Sigmoid colon (tissue), 7 donors: ENCODE data around the gene PRKCA. TPM values are rescaled to one million over a fixed set of nuclear protein-coding genes. Genes with fewer than 3 reads are reported as not detected.

Source experiments
- DNase-seq: peaks from one replicate; pipeline ENCODE4 v3.0.0-alpha.2; 2019
- H3K27ac ChIP-seq, 4 donors: fragments of 200-600 bp; sonication (generic); one replicate each; pipeline ENCODE4 v1.5.1; 2016 to 2019; ENCODE audit warnings: mild to moderate bottlenecking in 1 of 4
- H3K27me3 ChIP-seq, 3 donors: fragments of 200-600 bp; sonication (generic); one replicate each; pipeline ENCODE4 v1.5.1; 2019; ENCODE audit warnings: mild to moderate bottlenecking in 1 of 3
- H3K36me3 ChIP-seq, 4 donors: fragments of 200-600 bp; sonication (generic); one replicate each; pipeline ENCODE4 v1.5.1; 2016 to 2019
- H3K4me1 ChIP-seq, 4 donors: fragments of 200-600 bp; sonication (generic); one replicate each; pipeline ENCODE4 v1.5.1; 2017 to 2019
- H3K4me3 ChIP-seq, 4 donors: fragments of 200-600 bp; sonication (generic); one replicate each; pipeline ENCODE4 v1.5.1; 2017 to 2019; ENCODE audit warnings: mild to moderate bottlenecking in 2 of 4, moderate library complexity in 1 of 4
- H3K9me3 ChIP-seq, 4 donors: fragments of 200-600 bp in 3 of 4; sonication (generic) in 3 of 4; one replicate each; pipeline versions ENCODE4 v1.5.1 to v1.6.1; 2013 to 2019
- EP300 ChIP-seq, 4 donors: sonication (generic); formaldehyde crosslinking; IDR thresholded peaks; one replicate each; pipeline ENCODE4 v1.6.1; 2017; ENCODE audit warnings: antibody characterized with exemption in 4 of 4
- POLR2A ChIP-seq, 2 donors: fragments of 450-650 bp; IDR thresholded peaks; one replicate each; pipeline ENCODE4 v1.6.1; 2016; ENCODE audit warnings: antibody characterized with exemption in 2 of 2, mild to moderate bottlenecking in 2 of 2, moderate library complexity in 2 of 2
- POLR2AphosphoS5 ChIP-seq, 4 donors: sonication (generic); formaldehyde crosslinking; IDR thresholded peaks; one replicate each; pipeline ENCODE4 v1.6.1; 2017; ENCODE audit warnings: antibody characterized with exemption in 4 of 4
- WGBS, 2 donors: extraction: QIAGEN DNeasy Blood & Tissue Kit; methylation state at CpG; one replicate each; pipeline ENCODE4 v1.1.7; 2013; 5-methylcytosine and 5-hydroxymethylcytosine counted together
- intact Hi-C: fragments of 100-400 bp; cut with DNase I; formaldehyde crosslinking; loops from one replicate; pipeline ENCODE4 v1.15.1; 2023
- polyA plus RNA-seq, 3 donors: library from polyadenylated mRNA; stranded (reverse); fragments of 200-250 nt; gene quantifications; one replicate each; pipeline ENCODE4 v1.2.3, GENCODE V29; 2013
- total RNA-seq, 4 donors: library from RNA; depleted of rRNA; stranded (reverse); fragments of >200 nt; gene quantifications; one replicate each; pipeline ENCODE4 v1.1.0, GENCODE V29; 2016
- TF ChIP-seq, protein P1 (sequence below), 4 experiments: fragments of 450-650 bp in 3 of 4; fragments of 200-600 bp in 1 of 4; IDR thresholded peaks; one replicate each; pipeline ENCODE4 v1.5.1; 2016 to 2019; ENCODE audit warnings: antibody characterized with exemption in 4 of 4, mild to moderate bottlenecking in 3 of 4, moderate library complexity in 2 of 4
- donor health status: healthy with polysubstance abuse.
- donor health status: Bipolar disorder and iron deficiency.
- donor health status: healthy.

The PRKCA gene
- total and polyA plus RNA-seq, 7 donors: 6.6 to 58.4 (median 42.6) TPM

DNA sequence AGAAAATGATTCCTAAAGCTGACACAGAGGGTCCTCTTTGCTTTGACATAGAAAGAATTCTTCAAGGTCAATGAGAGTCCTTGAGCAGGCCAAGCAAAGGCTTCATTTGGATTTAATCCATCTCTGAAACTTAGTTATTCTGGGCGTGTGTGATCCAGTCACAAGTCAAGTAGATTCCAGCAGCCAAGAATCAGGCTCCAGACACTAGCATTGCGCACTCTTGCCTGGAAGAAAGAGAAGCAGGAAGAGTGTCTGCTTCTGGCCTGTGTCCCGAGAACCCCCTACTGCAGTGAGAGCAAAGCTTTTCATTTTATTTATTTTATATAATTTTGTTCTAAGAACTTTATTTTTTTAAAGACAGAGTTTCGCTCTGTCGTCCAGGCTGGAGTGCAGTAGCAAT is 444.3 kb downstream of the PRKCA start:
- H3K36me3 ChIP-seq: peaks cover 7 to 76% (median 14%) of the 10 kb centered on the region in 4 donors
- intact Hi-C loops: no loop called here
- no peak overlapping the region for H3K4me3 ChIP-seq
- WGBS, 2 donors: 88 to 92% methylated on average over 5 of the region's 5 CpGs
- H3K4me1 ChIP-seq: no peaks in the 10 kb centered on the region
- no peak for DNase-seq
- H3K9me3 ChIP-seq: no peaks in the 10 kb centered on the region
- H3K27ac ChIP-seq: no peak overlapping the region
- TF ChIP-seq, protein P1, sequence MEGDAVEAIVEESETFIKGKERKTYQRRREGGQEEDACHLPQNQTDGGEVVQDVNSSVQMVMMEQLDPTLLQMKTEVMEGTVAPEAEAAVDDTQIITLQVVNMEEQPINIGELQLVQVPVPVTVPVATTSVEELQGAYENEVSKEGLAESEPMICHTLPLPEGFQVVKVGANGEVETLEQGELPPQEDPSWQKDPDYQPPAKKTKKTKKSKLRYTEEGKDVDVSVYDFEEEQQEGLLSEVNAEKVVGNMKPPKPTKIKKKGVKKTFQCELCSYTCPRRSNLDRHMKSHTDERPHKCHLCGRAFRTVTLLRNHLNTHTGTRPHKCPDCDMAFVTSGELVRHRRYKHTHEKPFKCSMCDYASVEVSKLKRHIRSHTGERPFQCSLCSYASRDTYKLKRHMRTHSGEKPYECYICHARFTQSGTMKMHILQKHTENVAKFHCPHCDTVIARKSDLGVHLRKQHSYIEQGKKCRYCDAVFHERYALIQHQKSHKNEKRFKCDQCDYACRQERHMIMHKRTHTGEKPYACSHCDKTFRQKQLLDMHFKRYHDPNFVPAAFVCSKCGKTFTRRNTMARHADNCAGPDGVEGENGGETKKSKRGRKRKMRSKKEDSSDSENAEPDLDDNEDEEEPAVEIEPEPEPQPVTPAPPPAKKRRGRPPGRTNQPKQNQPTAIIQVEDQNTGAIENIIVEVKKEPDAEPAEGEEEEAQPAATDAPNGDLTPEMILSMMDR (IDR thresholded peaks at IDR 0.05): no peak
- TF ChIP-seq POLR2A (IDR thresholded peaks at IDR 0.05) (no peak), POLR2AphosphoS5 (IDR thresholded peaks at IDR 0.05) (no peak), EP300 (IDR thresholded peaks at IDR 0.05) (no peak)
- no peaks in the 10 kb centered on the region for H3K27me3 ChIP-seq

DNA sequence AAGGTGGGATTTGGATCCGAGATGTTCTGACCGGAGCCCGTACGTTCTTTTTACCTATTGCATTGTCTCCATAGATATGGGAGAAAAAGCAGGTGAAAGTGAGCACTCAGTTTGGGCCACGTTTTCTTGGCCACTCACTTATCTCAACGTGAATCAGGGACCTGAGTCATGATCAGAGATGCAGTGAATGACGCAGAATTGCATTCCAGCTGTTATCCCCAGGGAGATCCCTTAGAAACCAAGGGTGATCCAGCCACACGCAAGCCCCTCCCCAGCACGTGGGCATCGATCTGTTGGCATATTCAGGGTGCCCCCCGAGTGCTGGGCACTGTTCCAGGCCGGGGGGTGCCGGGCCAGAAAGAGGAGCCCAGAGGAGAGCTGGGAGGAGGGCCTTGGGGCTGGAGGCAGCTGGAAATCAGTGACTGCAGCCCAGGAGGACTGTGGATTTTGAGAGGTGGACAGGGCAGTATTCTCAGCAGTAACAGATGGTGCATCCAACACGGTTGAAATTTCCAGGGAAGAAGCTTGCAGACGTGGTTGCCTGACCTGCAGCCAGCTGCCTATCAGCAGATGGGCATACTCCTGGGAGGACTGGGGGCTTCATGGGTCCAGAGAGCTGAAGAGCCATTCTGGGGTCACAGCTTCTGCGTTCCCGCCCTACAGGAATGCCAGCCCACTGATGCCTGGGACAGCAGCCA is 445.3 kb downstream of the PRKCA start:
- DNase-seq: peak; percentile 33
- WGBS, 2 donors: 90 to 93% methylated on average over 17 of the region's 17 CpGs
- no peaks in the 10 kb centered on the region for H3K4me1 ChIP-seq
- H3K36me3 ChIP-seq: peaks cover 2 to 68% (median 9%) of the 10 kb centered on the region in 4 donors
- no peak overlapping the region for H3K4me3 ChIP-seq
- no peaks in the 10 kb centered on the region for H3K9me3 ChIP-seq
- intact Hi-C loops: no loop called here
- H3K27ac ChIP-seq: no peak overlapping the region
- TF ChIP-seq EP300 (IDR thresholded peaks at IDR 0.05): no peak
- no peak for TF ChIP-seq POLR2AphosphoS5 (IDR thresholded peaks at IDR 0.05)
- no peak for TF ChIP-seq POLR2A (IDR thresholded peaks at IDR 0.05)
- TF ChIP-seq, protein P1 (IDR thresholded peaks at IDR 0.05): no peak
- H3K27me3 ChIP-seq: no peaks in the 10 kb centered on the region

DNA sequence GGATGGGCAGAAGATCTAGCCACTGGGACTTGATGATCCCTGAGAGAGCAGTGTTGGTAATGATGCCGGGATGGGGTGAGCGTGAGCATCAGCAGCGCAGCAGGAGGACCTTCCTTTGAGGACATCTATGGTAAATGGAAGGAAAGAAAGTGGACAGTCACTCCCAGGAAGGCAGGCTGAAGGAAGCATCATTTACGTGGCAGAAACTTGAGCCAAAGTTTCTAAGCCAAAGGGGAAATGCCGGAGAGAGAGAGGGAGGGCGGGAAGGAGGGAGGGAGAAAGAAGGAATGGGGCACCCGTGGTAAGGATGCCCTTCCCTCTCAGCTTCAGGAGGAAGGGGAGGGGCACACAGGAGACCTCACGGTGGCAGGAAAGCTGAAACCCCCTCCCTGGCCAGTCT is 446.2 kb downstream of the PRKCA start:
- H3K4me1 ChIP-seq: no peaks in the 10 kb centered on the region
- no peaks in the 10 kb centered on the region for H3K9me3 ChIP-seq
- WGBS, 2 donors: 86 to 88% methylated on average over 8 of the region's 8 CpGs
- no peak overlapping the region for H3K27ac ChIP-seq
- intact Hi-C loops: no loop called here
- peak; percentile 42 for DNase-seq
- TF ChIP-seq EP300 (IDR thresholded peaks at IDR 0.05): no peak
- no peak for TF ChIP-seq POLR2A (IDR thresholded peaks at IDR 0.05)
- TF ChIP-seq POLR2AphosphoS5 (IDR thresholded peaks at IDR 0.05): no peak
- TF ChIP-seq, protein P1 (IDR thresholded peaks at IDR 0.05): no peak
- no peak overlapping the region for H3K4me3 ChIP-seq
- H3K36me3 ChIP-seq: peaks cover 0 to 59% (median 7%) of the 10 kb centered on the region in 4 donors
- no peaks in the 10 kb centered on the region for H3K27me3 ChIP-seq

DNA sequence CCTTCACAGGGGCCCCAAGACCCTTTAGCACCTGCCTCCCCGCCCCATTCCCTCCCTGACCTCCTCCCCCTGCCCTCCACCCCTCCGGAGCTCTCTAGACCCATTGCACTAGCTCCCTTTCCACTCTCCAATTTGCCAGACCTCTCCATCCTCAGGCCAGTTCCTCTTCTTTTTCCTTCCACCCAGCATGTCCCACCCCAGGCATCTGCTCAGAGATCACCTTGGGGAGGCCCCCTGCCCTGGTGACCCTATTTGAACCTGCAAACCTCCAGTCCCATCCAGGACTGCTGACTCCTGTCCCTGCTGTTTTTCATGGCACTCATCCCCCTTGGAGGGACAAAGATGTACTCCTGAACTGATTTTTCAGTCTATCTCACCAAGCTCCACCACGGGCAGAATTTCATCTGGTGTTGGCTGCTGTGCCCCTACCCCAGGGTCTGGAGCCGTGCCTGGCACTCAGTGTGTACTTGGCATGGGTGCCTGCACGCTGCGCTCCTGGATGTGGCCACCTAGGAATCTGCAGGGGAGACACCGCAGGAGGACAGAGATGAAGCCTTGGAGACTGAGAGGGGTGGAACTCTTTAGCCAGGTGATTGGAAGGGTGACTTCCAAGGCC is 446.9 kb downstream of the PRKCA start:
- Histone ChIP-seq H3K4me1 (no peaks in the 10 kb centered on the region), H3K27me3 (no peaks in the 10 kb centered on the region), H3K36me3 (peaks cover 0 to 55% (median 6%) of the 10 kb centered on the region in 4 donors), H3K27ac (no peak overlapping the region), H3K4me3 (no peak overlapping the region), H3K9me3 (no peaks in the 10 kb centered on the region)
- 95 to 98% methylated on average over 7 of the region's 7 CpGs for WGBS, 2 donors
- TF ChIP-seq POLR2A (IDR thresholded peaks at IDR 0.05) (no peak), POLR2AphosphoS5 (IDR thresholded peaks at IDR 0.05) (no peak), EP300 (IDR thresholded peaks at IDR 0.05) (no peak)
- TF ChIP-seq, protein P1 (IDR thresholded peaks at IDR 0.05): no peak
- DNase-seq: peak; percentile 47
- intact Hi-C loops: no loop called here
